Right lobe of liver (tissue), 4 donors: ENCODE results near the gene TWNK.

Experiments
- POLR2A ChIP-seq: fragments of 450-650 bp; IDR thresholded peaks from one replicate; pipeline ENCODE4 v1.6.1; 2017; ENCODE audit warnings: antibody characterized with exemption, mild to moderate bottlenecking
- TF ChIP-seq, protein P1 (sequence below), 4 donors: fragments of 200-600 bp in 3 of 4; fragments of 450-650 bp in 1 of 4; IDR thresholded peaks; one replicate each; pipeline versions ENCODE4 v1.5.1 to v1.8.0; 2016 to 2022; ENCODE audit warnings: antibody characterized with exemption in 4 of 4, mild to moderate bottlenecking in 2 of 4
- donor health status: DM: no; HTN: no; CAD: no.
- donor health status: DM: no; HTN: no; CAD: no.
- donor health status: DM: no; HTN: yes; CAD: no.

DNA sequence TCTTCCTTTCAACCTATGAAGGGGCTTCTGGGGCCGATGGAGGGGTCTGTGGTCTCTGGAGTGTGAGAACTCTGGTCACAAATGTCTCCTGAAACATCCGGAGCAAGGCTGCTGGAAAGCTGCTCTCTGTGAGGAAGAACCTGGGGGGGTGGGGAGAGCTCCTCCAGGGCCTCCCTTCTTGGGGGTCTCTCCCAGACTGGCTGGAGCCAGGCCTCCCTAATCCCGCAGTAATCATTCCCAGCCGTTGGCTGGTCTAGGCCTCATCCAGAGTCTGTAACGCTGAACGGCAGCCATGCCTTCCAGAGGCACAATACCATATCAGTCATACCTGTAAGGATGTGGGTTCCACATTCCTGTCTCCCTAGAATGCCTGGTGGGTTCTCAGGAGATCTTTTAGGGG lies 7.8 kb downstream of the TWNK start:
- no peak for TF ChIP-seq POLR2A
- TF ChIP-seq, protein P1, sequence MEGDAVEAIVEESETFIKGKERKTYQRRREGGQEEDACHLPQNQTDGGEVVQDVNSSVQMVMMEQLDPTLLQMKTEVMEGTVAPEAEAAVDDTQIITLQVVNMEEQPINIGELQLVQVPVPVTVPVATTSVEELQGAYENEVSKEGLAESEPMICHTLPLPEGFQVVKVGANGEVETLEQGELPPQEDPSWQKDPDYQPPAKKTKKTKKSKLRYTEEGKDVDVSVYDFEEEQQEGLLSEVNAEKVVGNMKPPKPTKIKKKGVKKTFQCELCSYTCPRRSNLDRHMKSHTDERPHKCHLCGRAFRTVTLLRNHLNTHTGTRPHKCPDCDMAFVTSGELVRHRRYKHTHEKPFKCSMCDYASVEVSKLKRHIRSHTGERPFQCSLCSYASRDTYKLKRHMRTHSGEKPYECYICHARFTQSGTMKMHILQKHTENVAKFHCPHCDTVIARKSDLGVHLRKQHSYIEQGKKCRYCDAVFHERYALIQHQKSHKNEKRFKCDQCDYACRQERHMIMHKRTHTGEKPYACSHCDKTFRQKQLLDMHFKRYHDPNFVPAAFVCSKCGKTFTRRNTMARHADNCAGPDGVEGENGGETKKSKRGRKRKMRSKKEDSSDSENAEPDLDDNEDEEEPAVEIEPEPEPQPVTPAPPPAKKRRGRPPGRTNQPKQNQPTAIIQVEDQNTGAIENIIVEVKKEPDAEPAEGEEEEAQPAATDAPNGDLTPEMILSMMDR (IDR thresholded peaks at IDR 0.05), result no peak
